ENCODE measurements around the gene DECR2.
"Not testable (repeated sequence)": the region's sequence is repeated elsewhere in the genome, so short reads cannot be mapped to it uniquely, and the experiment has no call there.

The DECR2 gene

GRCh38 chr16:379961-380761, 21.5 kb upstream of the DECR2 start:
- DNase-seq, result no peak

GRCh38 chr16:380762-381011, 21.0 kb upstream of the DECR2 start:
- no peak for DNase-seq

- DNase-seq, result no peak
These were observed 20.5 kb upstream of the DECR2 start for GRCh38 chr16:381012-381788.

GRCh38 chr16:381789-382717, 19.6 kb upstream of the DECR2 start, which contains the start of gene PGAP6:
TSS of gene PGAP6 (minus strand) at chr16:381978. CDS start at chr16:381821, 157 bp downstream.
- DNase-seq, result no peak

- DNase-seq, result no peak
These were observed 18.2 kb upstream of the DECR2 start for GRCh38 chr16:383326-384051.

GRCh38 chr16:386641-387156, 15.0 kb upstream of the DECR2 start:
- no peak for DNase-seq

- DNase-seq, result not testable (repeated sequence)
These were observed 13.7 kb upstream of the DECR2 start for GRCh38 chr16:387761-388666.

- DNase-seq, result no peak
These were observed 12.3 kb upstream of the DECR2 start for GRCh38 chr16:389352-389751.

- no peak for DNase-seq
These were observed 9.8 kb upstream of the DECR2 start for GRCh38 chr16:391885-392335.

- no peak for DNase-seq
These were observed 9.1 kb upstream of the DECR2 start for GRCh38 chr16:392450-393030.

- no peak for DNase-seq
These were observed 5.5 kb upstream of the DECR2 start for GRCh38 chr16:396199-396598.

- DNase-seq, result no peak
These were observed 5.1 kb upstream of the DECR2 start for GRCh38 chr16:396605-397004.

GRCh38 chr16:397135-397661, 4.5 kb upstream of the DECR2 start, which contains the start of gene NME4:
TSS of gene NME4 (plus strand) at chr16:397199. CDS start at chr16:397223, 24 bp downstream.
- DNase-seq, result no peak

- no peak for DNase-seq
These were observed 3.9 kb upstream of the DECR2 start for GRCh38 chr16:397736-398332.

GRCh38 chr16:398561-399339, 2.9 kb upstream of the DECR2 start:
- no peak for DNase-seq

GRCh38 chr16:399340-400019, 2.2 kb upstream of the DECR2 start:
- DNase-seq, result no peak

GRCh38 chr16:400061-400591, 1.6 kb upstream of the DECR2 start:
- no peak for DNase-seq

- no peak for DNase-seq
These were observed 3.3 kb downstream of the DECR2 start for GRCh38 chr16:404971-405486.

All from NCI-H510A (cell line).